Measurements from ENCODE around the gene DLG4.

DLG4 gene

DNA sequence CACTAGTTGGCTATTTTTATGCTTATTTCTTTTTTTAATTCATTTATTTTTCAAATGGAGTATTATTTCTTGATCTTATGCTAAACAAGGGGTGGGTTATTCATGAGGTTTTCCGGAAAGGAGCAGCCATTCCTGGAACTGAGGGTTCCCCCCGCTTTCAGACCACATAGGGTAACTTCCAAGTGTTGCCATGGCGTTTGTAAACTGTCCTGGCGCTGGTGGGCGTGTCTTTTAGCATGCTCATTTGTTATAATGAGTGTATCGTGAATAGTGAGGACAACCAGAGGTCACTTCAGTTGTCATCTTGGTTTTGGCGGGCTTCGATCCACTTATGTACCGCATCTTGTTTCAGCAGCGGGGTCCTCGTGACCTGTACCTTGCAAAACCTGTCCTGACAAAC, 75.4 kb downstream of the DLG4 start:
- in situ Hi-C loops (cut with HindIII; ENCODE audit: low sequenced_read_pairs) = no loop called here
- TF ChIP-seq, protein P1, sequence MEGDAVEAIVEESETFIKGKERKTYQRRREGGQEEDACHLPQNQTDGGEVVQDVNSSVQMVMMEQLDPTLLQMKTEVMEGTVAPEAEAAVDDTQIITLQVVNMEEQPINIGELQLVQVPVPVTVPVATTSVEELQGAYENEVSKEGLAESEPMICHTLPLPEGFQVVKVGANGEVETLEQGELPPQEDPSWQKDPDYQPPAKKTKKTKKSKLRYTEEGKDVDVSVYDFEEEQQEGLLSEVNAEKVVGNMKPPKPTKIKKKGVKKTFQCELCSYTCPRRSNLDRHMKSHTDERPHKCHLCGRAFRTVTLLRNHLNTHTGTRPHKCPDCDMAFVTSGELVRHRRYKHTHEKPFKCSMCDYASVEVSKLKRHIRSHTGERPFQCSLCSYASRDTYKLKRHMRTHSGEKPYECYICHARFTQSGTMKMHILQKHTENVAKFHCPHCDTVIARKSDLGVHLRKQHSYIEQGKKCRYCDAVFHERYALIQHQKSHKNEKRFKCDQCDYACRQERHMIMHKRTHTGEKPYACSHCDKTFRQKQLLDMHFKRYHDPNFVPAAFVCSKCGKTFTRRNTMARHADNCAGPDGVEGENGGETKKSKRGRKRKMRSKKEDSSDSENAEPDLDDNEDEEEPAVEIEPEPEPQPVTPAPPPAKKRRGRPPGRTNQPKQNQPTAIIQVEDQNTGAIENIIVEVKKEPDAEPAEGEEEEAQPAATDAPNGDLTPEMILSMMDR (IDR thresholded peaks at IDR 0.05; ENCODE audit: low read depth, low read length, missing control alignments) = no peak
- no peak overlapping the region for H3K4me3 ChIP-seq (ENCODE audit: low read depth, low read length)
- no peak for DNase-seq (ENCODE audit: low read depth)

DNA sequence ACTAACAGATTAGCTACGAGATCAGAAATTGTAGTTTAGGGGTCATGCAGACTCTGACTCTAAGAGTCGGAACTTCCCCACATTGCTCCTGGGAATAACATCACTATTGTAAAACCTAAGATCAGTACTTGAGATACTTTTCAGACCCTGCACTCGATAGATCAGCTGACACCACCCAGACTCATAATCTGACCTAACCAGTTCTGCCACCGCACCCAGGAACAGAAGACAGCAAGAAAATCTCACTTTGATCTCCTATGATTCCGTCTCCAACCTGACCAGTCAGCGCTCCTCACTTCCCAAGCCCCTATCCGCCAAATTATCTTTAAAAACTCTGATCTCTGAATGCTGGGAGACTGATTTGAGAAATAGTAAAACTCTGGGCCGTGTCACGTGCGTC, 77.8 kb downstream of the DLG4 start:
- TF ChIP-seq, protein P1 (IDR thresholded peaks at IDR 0.05; ENCODE audit: low read depth, low read length, missing control alignments) = no peak
- no peak overlapping the region for H3K4me3 ChIP-seq (ENCODE audit: low read depth, low read length)
- in situ Hi-C loops (cut with HindIII; ENCODE audit: low sequenced_read_pairs) = no loop called here
- no peak for DNase-seq (ENCODE audit: low read depth)

DNA sequence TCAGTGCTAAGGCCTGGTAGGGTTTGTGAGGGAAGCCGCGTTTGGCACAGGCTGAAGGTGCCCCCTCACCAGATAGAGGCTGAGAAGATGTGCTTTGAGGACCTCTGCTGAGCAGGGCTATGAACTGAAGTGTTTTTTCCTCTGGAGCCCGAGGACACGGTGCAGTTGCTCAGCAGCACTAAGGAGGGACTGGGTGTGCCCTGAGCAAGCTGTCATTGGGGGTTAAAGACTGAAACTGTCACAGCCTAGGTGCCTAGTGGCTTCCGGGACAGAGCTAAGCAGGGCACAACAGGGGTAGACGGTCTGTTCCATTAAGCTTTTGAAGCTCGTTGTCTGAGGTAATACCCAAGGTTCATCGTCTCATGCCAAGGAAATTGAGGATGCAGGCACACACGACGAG, 80.2 kb downstream of the DLG4 start:
- in situ Hi-C loops (cut with HindIII; ENCODE audit: low sequenced_read_pairs) = no loop called here
- no peak overlapping the region for H3K4me3 ChIP-seq (ENCODE audit: low read depth, low read length)
- TF ChIP-seq, protein P1 (IDR thresholded peaks at IDR 0.05; ENCODE audit: low read depth, low read length, missing control alignments) = no peak
- no peak for DNase-seq (ENCODE audit: low read depth)

DNA sequence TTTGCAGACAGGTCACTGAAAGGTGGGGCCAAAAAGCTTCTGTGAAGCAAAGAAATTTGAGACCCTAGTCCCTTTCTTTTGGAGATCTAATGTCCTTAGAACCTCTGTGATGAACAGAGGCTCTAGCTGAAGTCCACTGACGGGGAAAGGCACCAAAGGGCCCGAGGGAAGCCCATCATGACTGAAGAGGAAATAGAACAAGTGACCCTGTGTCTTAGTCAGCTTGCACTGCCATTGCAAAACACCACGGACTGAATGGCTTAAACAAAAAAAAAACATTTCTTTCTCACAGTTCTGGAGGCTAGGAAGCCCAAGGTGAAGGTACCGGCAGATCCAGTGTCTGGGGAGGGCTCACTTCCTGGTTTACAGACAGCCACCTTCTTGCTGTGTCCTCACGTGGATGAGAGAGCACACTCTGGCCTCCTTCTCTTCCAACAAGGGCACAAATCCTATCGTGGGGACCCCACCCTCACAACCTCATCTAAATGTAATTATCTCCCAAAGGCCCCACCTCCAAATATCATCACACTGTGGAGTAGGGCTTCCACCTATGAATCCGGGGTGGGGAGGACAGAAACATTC, 80.7 kb downstream of the DLG4 start:
- no peak overlapping the region for H3K4me3 ChIP-seq (ENCODE audit: low read depth, low read length)
- no peak for DNase-seq (ENCODE audit: low read depth)
- in situ Hi-C loops (cut with HindIII; ENCODE audit: low sequenced_read_pairs) = no loop called here
- TF ChIP-seq, protein P1 (IDR thresholded peaks at IDR 0.05; ENCODE audit: low read depth, low read length, missing control alignments) = no peak

DNA sequence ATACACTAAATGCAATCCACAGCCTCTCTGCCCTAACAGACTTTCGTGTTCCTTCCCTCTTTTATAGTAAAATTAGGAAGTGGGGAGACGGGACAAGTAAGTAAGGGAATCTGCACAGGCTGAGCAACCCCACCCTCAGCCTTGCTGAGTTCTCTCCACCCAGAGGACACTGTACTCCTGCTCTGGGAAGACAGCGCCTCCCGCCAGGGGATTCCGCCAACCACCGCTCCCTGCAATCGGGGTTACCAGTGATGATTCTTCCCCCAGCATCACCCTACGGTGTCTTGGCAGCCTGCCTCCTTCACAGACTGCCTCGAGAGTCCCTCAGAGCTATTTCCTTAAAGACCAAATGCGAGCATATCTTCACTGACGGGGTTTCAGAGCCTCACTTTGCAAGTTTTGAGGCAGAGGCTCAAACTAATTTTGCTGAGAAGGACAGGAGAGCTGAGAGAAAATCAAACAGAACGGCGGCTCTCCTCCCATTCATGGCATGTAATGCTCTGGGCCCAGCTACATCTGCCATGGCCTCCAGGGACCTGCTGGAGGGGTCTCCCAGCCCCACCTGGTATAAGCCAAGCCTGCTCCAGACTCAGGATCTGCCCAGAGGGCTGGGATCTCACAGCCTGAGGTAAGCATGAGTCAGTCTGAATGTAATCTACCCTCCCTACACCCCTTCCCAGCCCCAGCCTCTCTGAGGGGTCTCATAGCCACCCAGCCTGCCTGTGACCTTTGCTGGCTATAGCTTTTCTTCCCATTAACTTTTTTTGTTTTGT, 82.3 kb downstream of the DLG4 start:
- no peak overlapping the region for H3K4me3 ChIP-seq (ENCODE audit: low read depth, low read length)
- TF ChIP-seq, protein P1 (IDR thresholded peaks at IDR 0.05; ENCODE audit: low read depth, low read length, missing control alignments) = no peak
- DNase-seq (ENCODE audit: low read depth) = no peak
- in situ Hi-C loops (cut with HindIII; ENCODE audit: low sequenced_read_pairs) = no loop called here
